Panc1 (cell line): ENCODE data around the gene UPP1. TPM values are rescaled to one million over a fixed set of nuclear protein-coding genes. Genes with fewer than 3 reads are reported as not detected.

Experiments used
- ATAC-seq: fragments of 200-7000 bp; cut with Tn5 transposase; 2 replicates; pipeline ENCODE4 v1.9.1; 2020; ENCODE audit warnings: mild to moderate bottlenecking, moderate library complexity
- BruUV-seq: library from RNA; stranded (reverse); fragments of 400-500 nt; replicated peaks from 2 replicates; lab custom pipeline; 2021; lab: Mats Ljungman, UMichigan
- CTCF ChIA-PET: fragments of 300-600 bp; sonication (Branson Sonifier 250); formaldehyde crosslinking; loops from one replicate; lab custom pipeline; 2022; ENCODE audit warnings: antibody characterized with exemption; lab: Charles Lee
- POLR2A ChIA-PET: fragments of 300-600 bp; sonication (Branson Sonifier 250); formaldehyde crosslinking; loops from one replicate; lab custom pipeline; 2022; ENCODE audit warnings: antibody characterized with exemption; lab: Charles Lee
- DNase-seq: peaks from one replicate; pipeline ENCODE4 v3.0.0-alpha.2; 2010; ENCODE audit warnings: low read depth, low spot score
- H3K27ac ChIP-seq: 2 replicates; pipeline ENCODE4 v1.5.1; 2011; ENCODE audit warnings: mild to moderate bottlenecking, low read length, inconsistent platforms
- H3K27me3 ChIP-seq: fragments of 200-500 bp; sonication (Bioruptor generic); 2 replicates; pipeline ENCODE4 v1.6.0; 2014; ENCODE audit warnings: low read length, inconsistent platforms; ENCODE audit not compliant: control insufficient read depth, insufficient read depth
- H3K36me3 ChIP-seq: fragments of 200-500 bp; sonication (Bioruptor generic); 2 replicates; pipeline ENCODE4 v1.5.1; 2014; ENCODE audit warnings: inconsistent platforms, mild to moderate bottlenecking, low read length, moderate library complexity; ENCODE audit not compliant: control insufficient read depth, insufficient read depth
- H3K4me1 ChIP-seq: 2 replicates; pipeline ENCODE4 v1.5.1; 2011; ENCODE audit warnings: inconsistent platforms, mild to moderate bottlenecking, low read length, moderate library complexity; ENCODE audit not compliant: control insufficient read depth, insufficient read depth
- H3K4me3 ChIP-seq, 2 experiments: 2 replicates each; pipeline ENCODE4 v1.5.1; 2011 to 2012; ENCODE audit warnings: low read depth in 2 of 2, low read length in 2 of 2, mild to moderate bottlenecking in 2 of 2, inconsistent platforms in 1 of 2, moderate library complexity in 1 of 2
- H3K9me3 ChIP-seq: fragments of 200-500 bp; sonication (Bioruptor generic); 2 replicates; pipeline ENCODE4 v1.5.1; 2014; ENCODE audit warnings: low read depth, mild to moderate bottlenecking, inconsistent platforms, low read length, moderate library complexity; ENCODE audit not compliant: control insufficient read depth, insufficient read depth
- CTCF ChIP-seq: fragments of 450-650 bp; IDR thresholded peaks from 2 replicates; pipeline ENCODE4 v1.5.1; 2017; ENCODE audit warnings: mild to moderate bottlenecking
- POLR2AphosphoS5 ChIP-seq: IDR thresholded peaks from 2 replicates; pipeline ENCODE4 v1.6.1; 2012; ENCODE audit warnings: mild to moderate bottlenecking, low read depth, low read length, moderate library complexity
- REST ChIP-seq, 2 experiments: IDR thresholded peaks; 2 replicates each; pipeline ENCODE4 v1.6.1; 2011 to 2012; ENCODE audit warnings: low read depth in 2 of 2, control low read depth in 1 of 2, low read length in 1 of 2, mild to moderate bottlenecking in 1 of 2, moderate library complexity in 1 of 2; ENCODE audit not compliant: insufficient read depth in 1 of 2
- SIN3A ChIP-seq: IDR thresholded peaks from 2 replicates; pipeline ENCODE4 v1.6.1; 2012; ENCODE audit warnings: low read depth, mild to moderate bottlenecking, low read length, moderate library complexity, borderline replicate concordance; ENCODE audit not compliant: insufficient read depth
- TCF7L2 ChIP-seq: IDR thresholded peaks from 2 replicates; pipeline ENCODE4 v1.6.1; 2011; ENCODE audit warnings: mild to moderate bottlenecking, low read depth, low read length, inconsistent platforms
- in situ Hi-C: cut with HindIII; loops from 2 replicates; pipeline ENCODE4 v1.10.0; 2016; ENCODE audit warnings: low sequenced_read_pairs, low pct_unique_long_range_greater_than_20kb
- intact Hi-C: fragments of 100-400 bp; cut with micrococcal nuclease; formaldehyde crosslinking; loops from one replicate; pipeline ENCODE4 v1.10.0; 2022; ENCODE audit not compliant: unreplicated experiment
- total RNA-seq: library from RNA; stranded (reverse); gene quantifications from one replicate; pipeline ENCODE4 v1.2.1, GENCODE V29; 2021; ENCODE audit not compliant: unreplicated experiment

Gene UPP1
- total RNA-seq, 1 experiment from 2014 or later = 331 TPM

- peak overlapping the region; percentile 100 for H3K27ac ChIP-seq
- in situ Hi-C loops = no loop called here
- peak overlapping the region; percentile 57 to 87 for H3K4me3 ChIP-seq
- TSS peak; percentile 90 for BruUV-seq
- ChIA-PET CTCF (no interaction called here), POLR2A (interaction anchor here (0.5 to 1.5 kb wide), 5 partner anchors 11 to 475 kb away, joined by 3 to 4 read pairs (median 3); no protein-coding TSS in a partner anchor)
- peaks cover 73% of the 10 kb centered on the region for H3K4me1 ChIP-seq
- H3K27me3 ChIP-seq = no peaks in the 10 kb centered on the region
- TF ChIP-seq REST (IDR thresholded peaks at IDR 0.05; ENCODE audit: insufficient read depth in 1 of 2, low read depth in 2 of 2, low read length in 1 of 2) = no peak
- peak; percentile 79; the same call in 1 of the 2 replicates for TF ChIP-seq SIN3A
- TF ChIP-seq CTCF = no peak
- peak; percentile 56 for TF ChIP-seq POLR2AphosphoS5
- 0 out of 2 replicates have a peak, but pooled peaks have one; percentile 38 for TF ChIP-seq TCF7L2
- DNase-seq (peak; percentile 91), ATAC-seq (peak; percentile 72)
- H3K9me3 ChIP-seq = no peaks in the 10 kb centered on the region
- intact Hi-C loops = loop anchor here (5.0 to 10.0 kb wide), 3 partner anchors 51 to 514 kb away; partner anchors contain the start of gene C7orf57
- H3K36me3 ChIP-seq = peaks cover 30% of the 10 kb centered on the region
These were observed 463 bp upstream of the UPP1 start for GRCh38 chr7:48088559-48089045.

- POLR2A ChIA-PET = interaction anchor here (0.7 kb wide), 1 partner anchor 65 kb away, joined by 8 read pairs; no protein-coding TSS in a partner anchor
- in situ Hi-C loops = no loop called here
These were observed 1.2 kb downstream of the UPP1 start for GRCh38 chr7:48090095-48090805.

More at GRCh38 chr7:48090095-48090805, 1.2 kb downstream of the UPP1 start:
- intact Hi-C loops = no loop called here
- Histone ChIP-seq H3K4me1 (peaks cover 70% of the 10 kb centered on the region), H3K27me3 (no peaks in the 10 kb centered on the region), H3K27ac (peak overlapping the region; percentile 95), H3K4me3 (peak overlapping the region; percentile 87 to 99), H3K36me3 (peaks cover 39% of the 10 kb centered on the region), H3K9me3 (no peaks in the 10 kb centered on the region)
- DNase-seq (no peak), ATAC-seq (no peak)
- BruUV-seq = no TSS peak
- CTCF ChIA-PET = interaction anchor here (0.7 kb wide), 1 partner anchor 94 kb away, joined by 4 read pairs; no protein-coding TSS in a partner anchor
- TF ChIP-seq SIN3A (0 out of 2 replicates have a peak, but pooled peaks have one; percentile 11), REST (IDR thresholded peaks at IDR 0.05; ENCODE audit: insufficient read depth in 1 of 2, low read depth in 2 of 2, low read length in 1 of 2) (no peak), POLR2AphosphoS5 (no peak; the same call in 1 of the 2 replicates), TCF7L2 (no peak)
